ENCODE measurements around the gene ROBO1.

Gene ROBO1

GRCh38 chr3:79002465-79003372 is 765.1 kb downstream of the ROBO1 start:
- DNase-seq = no peak

GRCh38 chr3:79001255-79001654 is 766.5 kb downstream of the ROBO1 start:
- DNase-seq = no peak

GRCh38 chr3:78999139-78999538 is 768.7 kb downstream of the ROBO1 start:
- no peak for DNase-seq

- no peak for DNase-seq
Measured at GRCh38 chr3:78995087-78995486, 772.7 kb downstream of the ROBO1 start.

- DNase-seq = no peak
Measured at GRCh38 chr3:78994174-78995027, 773.4 kb downstream of the ROBO1 start.

GRCh38 chr3:78993375-78993774 is 774.4 kb downstream of the ROBO1 start:
- DNase-seq = no peak

GRCh38 chr3:78992830-78993229 is 775.0 kb downstream of the ROBO1 start:
- DNase-seq = no peak

GRCh38 chr3:78992400-78992799 is 775.4 kb downstream of the ROBO1 start:
- no peak for DNase-seq

GRCh38 chr3:78991656-78992055 is 776.1 kb downstream of the ROBO1 start:
- no peak for DNase-seq

- no peak for DNase-seq
Measured at GRCh38 chr3:78990156-78990555, 777.6 kb downstream of the ROBO1 start.

GRCh38 chr3:78988324-78988723 is 779.5 kb downstream of the ROBO1 start:
- DNase-seq = no peak

- no peak for DNase-seq
Measured at GRCh38 chr3:78986416-78987101, 781.2 kb downstream of the ROBO1 start.

GRCh38 chr3:78985981-78986380 is 781.8 kb downstream of the ROBO1 start:
- no peak for DNase-seq

- DNase-seq = no peak
Measured at GRCh38 chr3:78979028-78979427, 788.8 kb downstream of the ROBO1 start.

- no peak for DNase-seq
Measured at GRCh38 chr3:78978037-78978436, 789.8 kb downstream of the ROBO1 start.

- no peak for DNase-seq
Measured at GRCh38 chr3:78977073-78977472, 790.7 kb downstream of the ROBO1 start.

GRCh38 chr3:78976200-78976599 is 791.6 kb downstream of the ROBO1 start:
- no peak for DNase-seq

- no peak for DNase-seq
Measured at GRCh38 chr3:78974181-78974790, 793.5 kb downstream of the ROBO1 start.

- DNase-seq = no peak
Measured at GRCh38 chr3:78972617-78973301, 795.0 kb downstream of the ROBO1 start.

- DNase-seq = no peak
Measured at GRCh38 chr3:78970656-78971055, 797.1 kb downstream of the ROBO1 start.

- DNase-seq = no peak
Measured at GRCh38 chr3:78969483-78969882, 798.3 kb downstream of the ROBO1 start.

- no peak for DNase-seq
Measured at GRCh38 chr3:78967061-78967460, 800.7 kb downstream of the ROBO1 start.
